ENCODE measurements around the gene ABCG4.

Gene ABCG4

GRCh38 chr11:119109843-119110242, 39.0 kb upstream of the ABCG4 start:
- no peak for DNase-seq (ENCODE audit: insufficient read length, low spot score)
- FAIRE-seq = no peak
- TF ChIP-seq POLR2A (IDR thresholded peaks at IDR 0.05; ENCODE audit: low read depth, low read length) = no peak

GRCh38 chr11:119110439-119110838, 38.4 kb upstream of the ABCG4 start:
- DNase-seq (ENCODE audit: insufficient read length, low spot score) (no peak), FAIRE-seq (no peak)
- TF ChIP-seq POLR2A (IDR thresholded peaks at IDR 0.05; ENCODE audit: low read depth, low read length) = no peak

DNA sequence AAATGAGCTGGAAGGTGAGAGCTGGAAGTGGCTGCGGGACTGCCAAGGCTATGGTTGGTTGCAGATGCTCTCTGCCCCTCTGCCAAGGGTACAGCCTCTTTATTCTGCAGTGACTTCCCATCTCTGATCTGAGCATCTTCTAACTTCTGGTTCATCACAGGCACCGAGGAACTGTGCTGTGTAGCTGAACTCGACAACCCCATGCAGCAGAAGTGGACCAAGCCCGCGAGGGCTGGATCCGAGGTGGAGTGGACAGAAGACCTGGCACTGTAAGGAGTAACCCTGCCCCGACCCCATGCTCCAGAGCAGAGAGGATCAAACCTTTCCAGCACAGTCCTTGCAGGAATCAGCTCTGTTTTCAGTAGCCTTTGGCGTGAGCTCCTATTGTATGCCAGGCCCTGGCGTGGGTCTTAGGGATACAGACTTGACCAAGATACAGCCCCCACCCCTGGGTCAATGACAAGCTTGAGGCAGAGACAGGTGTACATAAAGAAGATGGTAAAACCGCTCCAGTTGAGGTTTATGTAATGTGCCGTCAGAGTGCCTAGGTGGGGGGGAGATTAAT, 37.4 kb upstream of the ABCG4 start:
- FAIRE-seq = no peak
- no peak for TF ChIP-seq POLR2A (IDR thresholded peaks at IDR 0.05; ENCODE audit: low read depth, low read length)

DNA sequence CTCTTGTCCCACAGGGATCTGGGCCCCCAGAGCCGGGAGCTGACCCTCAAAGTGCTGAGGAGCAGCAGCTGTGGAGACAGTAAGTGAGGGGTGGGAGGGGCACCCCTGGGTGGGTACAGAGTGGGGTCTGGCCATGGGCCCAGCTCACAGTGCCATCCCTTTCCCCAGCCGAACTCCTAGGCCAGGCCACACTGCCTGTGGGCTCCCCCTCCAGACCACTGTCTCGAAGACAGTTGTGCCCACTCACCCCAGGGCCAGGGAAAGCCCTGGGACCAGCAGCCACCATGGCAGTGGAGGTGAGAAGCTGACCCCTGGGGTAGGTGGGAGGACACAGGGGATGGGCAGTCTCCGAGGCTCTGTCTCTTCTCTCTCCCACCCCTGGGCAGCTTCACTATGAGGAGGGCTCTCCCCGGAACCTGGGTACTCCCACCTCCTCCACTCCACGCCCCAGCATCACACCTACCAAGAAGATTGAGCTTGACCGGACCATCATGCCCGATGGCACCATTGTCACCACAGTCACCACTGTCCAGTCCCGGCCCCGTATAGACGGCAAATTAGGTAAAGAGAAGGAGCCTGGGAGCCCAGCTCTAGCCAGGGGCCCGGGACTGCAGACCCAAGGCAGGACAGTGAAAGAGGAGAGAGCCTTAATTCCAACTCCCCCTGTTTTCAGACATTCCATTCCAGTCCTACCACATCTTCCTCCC, 36.4 kb upstream of the ABCG4 start:
- FAIRE-seq (no peak), DNase-seq (ENCODE audit: insufficient read length, low spot score) (no peak)
- no peak for TF ChIP-seq POLR2A (IDR thresholded peaks at IDR 0.05; ENCODE audit: low read depth, low read length)

More for the DNA sequence above, 37.4 kb upstream of the ABCG4 start:
- no peak for DNase-seq (ENCODE audit: insufficient read length, low spot score)

GRCh38 chr11:119113716-119114115, 35.1 kb upstream of the ABCG4 start:
- FAIRE-seq (no peak), DNase-seq (ENCODE audit: insufficient read length, low spot score) (no peak)
- TF ChIP-seq POLR2A (IDR thresholded peaks at IDR 0.05; ENCODE audit: low read depth, low read length) = no peak

GRCh38 chr11:119114351-119114750, 34.5 kb upstream of the ABCG4 start:
- FAIRE-seq (no peak), DNase-seq (ENCODE audit: insufficient read length, low spot score) (no peak)
- no peak for TF ChIP-seq POLR2A (IDR thresholded peaks at IDR 0.05; ENCODE audit: low read depth, low read length)

DNA sequence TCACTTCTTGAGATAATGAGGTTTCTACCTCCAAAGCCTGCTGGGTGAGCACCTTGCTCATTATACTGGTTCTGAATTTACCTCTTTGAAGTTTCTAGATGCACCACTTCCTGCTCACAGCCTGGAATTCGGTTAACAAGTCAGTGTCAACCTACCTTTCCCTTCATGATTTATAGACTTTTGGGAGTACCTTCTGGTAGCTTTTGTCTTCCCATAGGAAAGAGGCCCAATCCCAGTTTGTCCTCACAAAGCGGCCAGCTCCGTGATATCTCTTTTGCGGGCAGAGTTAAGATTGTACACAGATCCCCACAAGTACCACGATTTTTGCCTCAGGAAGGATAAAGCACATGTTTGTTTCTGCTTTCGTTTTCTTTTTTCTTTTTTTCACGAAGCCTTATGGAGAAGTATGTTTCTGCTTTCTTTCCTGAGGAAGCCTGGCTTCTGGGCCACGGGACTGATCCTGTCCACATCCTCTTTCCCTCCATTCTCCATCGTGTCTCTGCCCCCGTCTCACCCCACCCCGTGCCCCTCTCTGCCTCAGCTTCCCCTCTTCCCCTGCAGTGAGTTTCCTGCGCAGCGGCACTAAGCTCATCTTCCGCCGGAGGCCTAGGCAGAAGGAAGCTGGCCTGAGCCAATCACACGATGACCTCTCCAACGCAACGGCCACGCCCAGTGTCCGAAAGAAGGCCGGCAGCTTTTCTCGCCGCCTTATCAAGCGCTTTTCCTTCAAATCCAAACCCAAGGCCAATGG, 33.2 kb upstream of the ABCG4 start:
- DNase-seq (ENCODE audit: insufficient read length, low spot score) (no peak), FAIRE-seq (no peak)
- no peak for TF ChIP-seq POLR2A (IDR thresholded peaks at IDR 0.05; ENCODE audit: low read depth, low read length)

DNA sequence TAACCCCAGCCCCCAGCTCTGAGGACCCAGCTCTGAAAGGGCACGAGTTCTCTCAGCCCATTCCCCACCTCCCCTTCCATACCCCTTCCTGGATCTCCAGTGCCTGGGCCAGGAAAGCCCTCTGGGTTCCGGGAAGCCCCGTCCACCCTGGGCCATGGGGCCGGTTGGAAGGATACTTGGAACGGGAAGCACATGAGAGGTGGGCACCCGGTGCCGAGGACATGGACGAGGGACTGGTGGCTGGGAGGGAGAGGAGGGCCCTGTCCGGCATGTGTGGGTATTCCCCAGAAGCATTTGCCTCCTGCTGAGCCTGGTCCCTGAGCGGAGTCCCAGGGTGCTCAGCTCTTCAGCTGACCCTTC, 32.6 kb upstream of the ABCG4 start:
- no peak for DNase-seq (ENCODE audit: insufficient read length, low spot score)
- no peak for TF ChIP-seq POLR2A (IDR thresholded peaks at IDR 0.05; ENCODE audit: low read depth, low read length)
- FAIRE-seq = no peak

DNA sequence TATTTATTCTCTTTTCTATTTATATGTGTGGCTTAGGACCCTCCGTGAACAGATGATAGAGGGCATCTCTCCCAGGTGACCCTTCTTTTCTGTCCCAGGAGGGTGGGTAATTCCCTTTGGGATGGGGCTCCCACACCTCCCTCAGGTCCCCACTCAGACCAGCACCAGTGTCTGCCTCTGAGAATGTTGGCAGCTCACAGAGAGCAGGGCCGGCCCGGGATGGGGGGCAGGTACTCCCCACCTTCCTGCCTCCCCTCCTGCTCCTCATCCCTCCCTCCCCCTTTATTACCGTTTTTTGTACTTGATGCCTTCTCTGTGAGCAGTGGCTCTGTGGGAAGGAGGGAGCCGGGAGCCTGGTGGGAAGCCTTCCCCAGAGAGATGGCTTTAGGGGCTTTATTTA, 32.3 kb upstream of the ABCG4 start:
- no peak for TF ChIP-seq POLR2A (IDR thresholded peaks at IDR 0.05; ENCODE audit: low read depth, low read length)
- FAIRE-seq = no peak
- DNase-seq (ENCODE audit: insufficient read length, low spot score) = no peak

- DNase-seq (ENCODE audit: insufficient read length, low spot score) (no peak), FAIRE-seq (no peak)
- TF ChIP-seq POLR2A (IDR thresholded peaks at IDR 0.05; ENCODE audit: low read depth, low read length) = no peak
Measured at GRCh38 chr11:119117004-119117706, 31.7 kb upstream of the ABCG4 start.

DNA sequence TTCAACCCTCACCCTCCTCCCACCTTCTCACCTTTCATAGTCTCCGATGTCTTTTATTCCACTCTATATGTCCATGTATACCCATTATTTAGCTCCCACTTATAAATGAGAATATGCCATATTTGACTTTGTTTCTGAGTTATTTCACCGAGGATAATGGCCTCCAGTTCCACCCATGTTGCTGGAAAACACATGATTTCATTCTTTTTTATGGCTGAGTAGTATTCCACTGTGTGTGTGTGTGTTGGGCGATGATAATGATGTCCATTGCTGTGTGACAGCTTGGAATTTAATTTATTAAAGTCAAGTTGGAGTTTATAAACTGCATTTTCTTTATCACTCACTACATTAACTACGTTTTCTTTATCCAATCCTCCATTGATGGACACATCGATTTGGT, 30.6 kb upstream of the ABCG4 start:
- no peak for FAIRE-seq
- TF ChIP-seq POLR2A (IDR thresholded peaks at IDR 0.05; ENCODE audit: low read depth, low read length) = no peak
- no peak for DNase-seq (ENCODE audit: insufficient read length, low spot score)

GRCh38 chr11:119118946-119119345, 29.9 kb upstream of the ABCG4 start:
- DNase-seq (ENCODE audit: insufficient read length, low spot score) = no peak
- no peak for TF ChIP-seq POLR2A (IDR thresholded peaks at IDR 0.05; ENCODE audit: low read depth, low read length)
- no peak for FAIRE-seq

GRCh38 chr11:119120639-119121007, 28.2 kb upstream of the ABCG4 start:
- FAIRE-seq (no peak), DNase-seq (ENCODE audit: insufficient read length, low spot score) (no peak)
- no peak for TF ChIP-seq POLR2A (IDR thresholded peaks at IDR 0.05; ENCODE audit: low read depth, low read length)
